Suprapubic skin (tissue), 4 donors: ENCODE measurements around the gene PDCD6IP. TPM values are rescaled to one million over a fixed set of nuclear protein-coding genes. Genes with fewer than 3 reads are reported as not detected.

Experiments used
- DNase-seq, 2 donors: peaks; one replicate each; pipeline ENCODE4 v3.0.0-alpha.2; 2019; ENCODE audit warnings: low spot score in 2 of 2
- H3K27ac ChIP-seq: fragments of 200-600 bp; sonication (generic); one replicate; pipeline ENCODE4 v1.5.1; 2019
- H3K27me3 ChIP-seq: fragments of 200-600 bp; sonication (generic); one replicate; pipeline ENCODE4 v1.5.1; 2019
- H3K36me3 ChIP-seq: fragments of 200-600 bp; sonication (generic); one replicate; pipeline ENCODE4 v1.5.1; 2019
- H3K4me1 ChIP-seq: fragments of 200-600 bp; sonication (generic); one replicate; pipeline ENCODE4 v1.5.1; 2019
- H3K4me3 ChIP-seq: fragments of 200-600 bp; sonication (generic); one replicate; pipeline ENCODE4 v1.5.1; 2019; ENCODE audit warnings: mild to moderate bottlenecking
- H3K9me3 ChIP-seq: fragments of 200-600 bp; sonication (generic); one replicate; pipeline ENCODE4 v1.5.1; 2019
- EP300 ChIP-seq: sonication (generic); formaldehyde crosslinking; IDR thresholded peaks from one replicate; pipeline ENCODE4 v1.6.1; 2017; ENCODE audit warnings: antibody characterized with exemption
- POLR2A ChIP-seq, 2 donors: fragments of 450-650 bp; IDR thresholded peaks; one replicate each; pipeline ENCODE4 v1.6.1; 2017; ENCODE audit warnings: antibody characterized with exemption in 2 of 2, mild to moderate bottlenecking in 2 of 2, moderate library complexity in 2 of 2
- POLR2AphosphoS5 ChIP-seq, 3 donors: sonication (generic); formaldehyde crosslinking; IDR thresholded peaks; one replicate each; pipeline ENCODE4 v1.6.1; 2017; ENCODE audit warnings: antibody characterized with exemption in 3 of 3
- WGBS: methylation state at CpG from one replicate; pipeline ENCODE4 v1.1.5; 2018; 5-methylcytosine and 5-hydroxymethylcytosine counted together
- total RNA-seq, 4 donors: library from RNA; depleted of rRNA; stranded (reverse); fragments of >200 nt; gene quantifications; one replicate each; pipeline ENCODE4 v1.1.0, GENCODE V29; 2016
- TF ChIP-seq, protein P1 (sequence below), 2 donors: fragments of 200-600 bp in 1 of 2; fragments of 450-650 bp in 1 of 2; sonication (generic) in 1 of 2; IDR thresholded peaks; one replicate each; pipeline ENCODE4 v1.5.1; 2016 to 2019; ENCODE audit warnings: antibody characterized with exemption in 2 of 2, mild to moderate bottlenecking in 1 of 2, moderate library complexity in 1 of 2

The PDCD6IP gene
- total RNA-seq, 4 donors from 2014 or later, result 117 to 174 (median 135) TPM

DNA sequence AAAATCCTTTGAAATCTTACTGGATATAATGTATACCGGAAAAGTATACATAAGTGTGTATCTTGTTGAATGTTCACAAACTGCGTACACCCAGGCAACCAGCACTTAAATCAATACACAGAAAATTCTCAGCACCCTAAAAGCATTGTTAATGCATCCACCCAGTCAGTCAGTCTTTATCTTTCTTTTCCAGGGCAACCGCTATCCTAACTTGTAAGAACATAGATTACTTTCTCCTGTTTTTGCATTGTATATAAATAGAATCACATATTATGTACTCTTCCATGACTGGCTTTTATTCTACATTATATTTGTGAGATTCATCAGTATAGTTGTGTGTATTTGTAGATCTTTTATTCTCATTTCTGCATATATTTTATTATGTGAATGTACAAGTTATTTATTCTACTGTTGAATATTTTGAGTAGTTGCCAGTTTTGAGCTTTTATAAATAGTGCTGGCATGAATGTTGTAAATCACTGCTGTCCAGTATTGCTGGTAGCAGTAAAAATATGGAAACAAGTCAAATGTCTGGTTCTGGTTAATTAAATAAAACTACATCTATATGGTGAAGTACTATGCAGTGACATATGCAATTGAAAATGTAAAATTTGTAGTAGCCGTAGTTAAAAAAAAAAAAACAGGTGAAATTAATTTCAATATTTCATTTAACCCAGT is 62.1 kb downstream of the PDCD6IP start:
- no peak overlapping the region for H3K27ac ChIP-seq
- no peaks in the 10 kb centered on the region for H3K4me1 ChIP-seq
- no peak overlapping the region for H3K4me3 ChIP-seq
- WGBS, result 83% methylated on average over 4 of the region's 4 CpGs
- no peak for TF ChIP-seq POLR2A (IDR thresholded peaks at IDR 0.05)
- no peak for TF ChIP-seq EP300
- TF ChIP-seq, protein P1, sequence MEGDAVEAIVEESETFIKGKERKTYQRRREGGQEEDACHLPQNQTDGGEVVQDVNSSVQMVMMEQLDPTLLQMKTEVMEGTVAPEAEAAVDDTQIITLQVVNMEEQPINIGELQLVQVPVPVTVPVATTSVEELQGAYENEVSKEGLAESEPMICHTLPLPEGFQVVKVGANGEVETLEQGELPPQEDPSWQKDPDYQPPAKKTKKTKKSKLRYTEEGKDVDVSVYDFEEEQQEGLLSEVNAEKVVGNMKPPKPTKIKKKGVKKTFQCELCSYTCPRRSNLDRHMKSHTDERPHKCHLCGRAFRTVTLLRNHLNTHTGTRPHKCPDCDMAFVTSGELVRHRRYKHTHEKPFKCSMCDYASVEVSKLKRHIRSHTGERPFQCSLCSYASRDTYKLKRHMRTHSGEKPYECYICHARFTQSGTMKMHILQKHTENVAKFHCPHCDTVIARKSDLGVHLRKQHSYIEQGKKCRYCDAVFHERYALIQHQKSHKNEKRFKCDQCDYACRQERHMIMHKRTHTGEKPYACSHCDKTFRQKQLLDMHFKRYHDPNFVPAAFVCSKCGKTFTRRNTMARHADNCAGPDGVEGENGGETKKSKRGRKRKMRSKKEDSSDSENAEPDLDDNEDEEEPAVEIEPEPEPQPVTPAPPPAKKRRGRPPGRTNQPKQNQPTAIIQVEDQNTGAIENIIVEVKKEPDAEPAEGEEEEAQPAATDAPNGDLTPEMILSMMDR (IDR thresholded peaks at IDR 0.05), result no peak
- no peak for TF ChIP-seq POLR2AphosphoS5 (IDR thresholded peaks at IDR 0.05)
- peaks cover 75% of the 10 kb centered on the region for H3K36me3 ChIP-seq
- no peaks in the 10 kb centered on the region for H3K9me3 ChIP-seq
- H3K27me3 ChIP-seq, result no peaks in the 10 kb centered on the region
- DNase-seq, result no peak

GRCh38 chr3:33865133-33865532 is 66.7 kb downstream of the PDCD6IP start:
- Histone ChIP-seq H3K4me1 (no peaks in the 10 kb centered on the region), H3K4me3 (no peak overlapping the region), H3K36me3 (peaks cover 69% of the 10 kb centered on the region), H3K27ac (no peak overlapping the region), H3K9me3 (no peaks in the 10 kb centered on the region), H3K27me3 (no peaks in the 10 kb centered on the region)
- no peak for TF ChIP-seq POLR2A (IDR thresholded peaks at IDR 0.05)
- 87% methylated on average over 4 of the region's 4 CpGs for WGBS
- no peak for DNase-seq

GRCh38 chr3:33868309-33868708 is 69.9 kb downstream of the PDCD6IP start:
- Histone ChIP-seq H3K4me1 (no peaks in the 10 kb centered on the region), H3K27ac (no peak overlapping the region), H3K27me3 (no peaks in the 10 kb centered on the region), H3K9me3 (no peaks in the 10 kb centered on the region), H3K4me3 (no peak overlapping the region), H3K36me3 (peaks cover 52% of the 10 kb centered on the region)
- DNase-seq, result no peak
- TF ChIP-seq EP300 (no peak), POLR2AphosphoS5 (IDR thresholded peaks at IDR 0.05) (no peak), POLR2A (IDR thresholded peaks at IDR 0.05) (no peak)
- TF ChIP-seq, protein P1 (IDR thresholded peaks at IDR 0.05), result no peak
- WGBS, result 79% methylated on average over 1 of the region's 1 CpG

DNA sequence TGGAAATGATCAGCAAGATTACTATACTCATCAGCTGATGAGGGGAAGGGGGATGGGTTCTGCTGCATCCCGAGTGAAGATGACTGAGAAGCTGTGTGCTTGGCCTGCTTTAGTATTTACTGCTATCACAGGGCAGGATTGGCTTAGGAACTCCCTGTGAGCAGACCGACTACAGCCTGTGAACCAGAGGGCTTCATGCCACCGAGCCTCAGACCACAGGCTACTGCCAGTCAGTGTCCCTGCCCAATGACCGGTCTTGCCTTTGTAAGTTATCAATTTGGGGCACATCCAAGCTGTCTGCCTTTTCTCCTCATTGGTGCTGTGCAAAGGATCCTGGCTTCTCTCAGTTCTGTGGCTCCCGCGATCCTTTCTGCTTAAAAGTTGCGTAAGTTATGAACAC is 71.5 kb downstream of the PDCD6IP start:
- no peak for DNase-seq
- Histone ChIP-seq H3K9me3 (no peaks in the 10 kb centered on the region), H3K36me3 (peaks cover 38% of the 10 kb centered on the region), H3K27ac (no peak overlapping the region), H3K4me3 (no peak overlapping the region), H3K4me1 (no peaks in the 10 kb centered on the region), H3K27me3 (no peaks in the 10 kb centered on the region)
- no peak for TF ChIP-seq EP300
- no peak for TF ChIP-seq POLR2AphosphoS5 (IDR thresholded peaks at IDR 0.05)
- TF ChIP-seq, protein P1 (IDR thresholded peaks at IDR 0.05), result no peak
- TF ChIP-seq POLR2A (IDR thresholded peaks at IDR 0.05), result no peak
- WGBS, result 90% methylated on average over 7 of the region's 7 CpGs

GRCh38 chr3:33874815-33875214 is 76.4 kb downstream of the PDCD6IP start:
- WGBS, result 97% methylated on average over 1 of the region's 1 CpG
- Histone ChIP-seq H3K36me3 (no peaks in the 10 kb centered on the region), H3K9me3 (no peaks in the 10 kb centered on the region), H3K4me3 (no peak overlapping the region), H3K27ac (no peak overlapping the region), H3K4me1 (no peaks in the 10 kb centered on the region), H3K27me3 (no peaks in the 10 kb centered on the region)
- no peak for DNase-seq
- TF ChIP-seq, protein P1 (IDR thresholded peaks at IDR 0.05), result no peak
- TF ChIP-seq POLR2AphosphoS5 (IDR thresholded peaks at IDR 0.05), result no peak
- no peak for TF ChIP-seq POLR2A (IDR thresholded peaks at IDR 0.05)
- no peak for TF ChIP-seq EP300

DNA sequence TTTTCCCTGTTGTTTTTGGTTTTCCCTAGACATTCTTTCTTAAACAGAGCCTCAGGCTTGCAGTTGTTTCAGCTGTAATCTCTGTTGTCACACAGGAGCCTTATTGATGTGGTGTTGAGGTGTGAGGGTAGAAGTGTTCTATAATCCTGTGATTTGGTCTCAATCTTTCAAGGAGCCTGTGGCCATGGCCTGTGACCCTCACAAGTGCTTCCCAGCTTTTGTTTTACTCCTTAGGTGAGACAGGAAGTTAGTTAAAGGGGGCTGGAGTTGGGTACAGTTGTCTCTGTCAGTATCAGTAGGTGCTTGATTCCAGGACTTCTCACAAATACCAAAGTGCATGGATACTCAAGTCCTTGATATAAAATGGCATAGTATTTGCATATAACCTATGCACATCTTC is 77.2 kb downstream of the PDCD6IP start:
- no peak for TF ChIP-seq EP300
- H3K4me3 ChIP-seq, result no peak overlapping the region
- no peaks in the 10 kb centered on the region for H3K27me3 ChIP-seq
- H3K36me3 ChIP-seq, result no peaks in the 10 kb centered on the region
- no peak for DNase-seq
- no peaks in the 10 kb centered on the region for H3K4me1 ChIP-seq
- no peaks in the 10 kb centered on the region for H3K9me3 ChIP-seq
- no peak overlapping the region for H3K27ac ChIP-seq
